Right lobe of liver (tissue), 4 donors: ENCODE results near the gene SLCO3A1.

Experiments
- CTCF ChIP-seq, 4 donors: fragments of 200-600 bp in 3 of 4; fragments of 450-650 bp in 1 of 4; IDR thresholded peaks; one replicate each; pipeline versions ENCODE4 v1.5.1 to v1.8.0; 2016 to 2022; ENCODE audit warnings: antibody characterized with exemption in 4 of 4, mild to moderate bottlenecking in 2 of 4
- POLR2A ChIP-seq: fragments of 450-650 bp; IDR thresholded peaks from one replicate; pipeline ENCODE4 v1.6.1; 2017; ENCODE audit warnings: antibody characterized with exemption, mild to moderate bottlenecking
- donor health status: DM: no; HTN: no; CAD: no.
- donor health status: DM: no; HTN: no; CAD: no.
- donor health status: DM: no; HTN: yes; CAD: no.

DNA sequence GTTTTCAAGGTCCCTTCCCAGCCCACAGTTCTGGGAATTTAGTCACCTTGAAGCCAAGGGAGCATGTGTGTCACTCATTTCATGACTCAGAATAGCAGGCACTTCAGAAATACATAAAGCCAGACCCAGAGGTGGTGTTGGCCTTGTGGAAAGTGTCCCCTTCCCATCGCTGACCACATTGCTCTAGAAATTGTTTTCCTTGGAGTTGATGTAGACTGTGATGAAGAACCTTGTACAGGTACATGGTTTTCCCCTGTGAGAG lies 158.8 kb downstream of the SLCO3A1 start:
- TF ChIP-seq CTCF (IDR thresholded peaks at IDR 0.05) (no peak), POLR2A (no peak)
